NCI-H2196 (cell line): ENCODE results near the gene OR5D14.

ENCODE experiments used
- DNase-seq: peaks from one replicate; lab custom pipeline; 2025; ENCODE audit not compliant: unreplicated experiment; lab: John Stamatoyannopoulos, UW

The OR5D14 gene

GRCh38 chr11:55795256-55795655, at the start of gene OR5D14:
Gene OR5D14 (plus strand): TSS chr11:55795556. CDS start chr11:55795556, 0 bp downstream.
- DNase-seq: no peak

GRCh38 chr11:55773138-55773537, 22.2 kb upstream of the OR5D14 start, which contains the start of gene OR5D13:
Gene OR5D13 (plus strand): TSS chr11:55773438. CDS start chr11:55773438, 0 bp downstream.
- no peak for DNase-seq

GRCh38 chr11:55791606-55792005, 3.8 kb upstream of the OR5D14 start:
- no peak for DNase-seq

GRCh38 chr11:55793321-55793720, 2.0 kb upstream of the OR5D14 start:
- no peak for DNase-seq

GRCh38 chr11:55806248-55806647, 10.9 kb downstream of the OR5D14 start:
- no peak for DNase-seq

- DNase-seq: no peak
These were observed 15.7 kb downstream of the OR5D14 start, which contains the start of gene OR5L1 for GRCh38 chr11:55811067-55811466. Gene OR5L1 (plus strand): TSS chr11:55811367. CDS start chr11:55811467, 100 bp downstream.

GRCh38 chr11:55819330-55819729, 24.0 kb downstream of the OR5D14 start, which contains the start of gene OR5D18:
Gene OR5D18 (plus strand): TSS chr11:55819630. CDS start chr11:55819630, 0 bp downstream.
- DNase-seq: no peak

GRCh38 chr11:55826919-55827318, 31.6 kb downstream of the OR5D14 start, which contains the start of gene OR5L2:
Gene OR5L2 (plus strand): TSS chr11:55827219. CDS start chr11:55827219, 0 bp downstream.
- no peak for DNase-seq

GRCh38 chr11:55838452-55838851, 43.1 kb downstream of the OR5D14 start, which contains the start of gene OR5D16:
Gene OR5D16 (plus strand): TSS chr11:55838752. CDS start chr11:55838752, 0 bp downstream.
- no peak for DNase-seq
